ENCODE results near the gene HS6ST3.

HS6ST3 gene

GRCh38 chr13:96449920-96450319 lies 360.0 kb downstream of the HS6ST3 start:
- ChIA-PET POLR2A (no interaction called here), CTCF (no interaction called here)
- no peak for DNase-seq (ENCODE audit: extremely low spot score)
- no peak for TF ChIP-seq CTCF (IDR thresholded peaks at IDR 0.05; ENCODE audit: control extremely low read depth, extremely low read depth, low read depth, missing control alignments)

- ChIA-PET POLR2A (no interaction called here), CTCF (interaction anchor here (1.5 kb wide), 1 partner anchor 8 kb away, joined by 4 read pairs; no protein-coding TSS in a partner anchor)
- no peak for DNase-seq (ENCODE audit: extremely low spot score)
- TF ChIP-seq CTCF (IDR thresholded peaks at IDR 0.05; ENCODE audit: control extremely low read depth, extremely low read depth, low read depth, missing control alignments): no peak
Measured at GRCh38 chr13:96450326-96451020, 360.6 kb downstream of the HS6ST3 start.

- no peak for TF ChIP-seq CTCF (IDR thresholded peaks at IDR 0.05; ENCODE audit: control extremely low read depth, extremely low read depth, low read depth, missing control alignments)
- ChIA-PET CTCF (interaction anchor here (0.6 kb wide), 1 partner anchor 62 kb away, joined by 3 read pairs; no protein-coding TSS in a partner anchor), POLR2A (no interaction called here)
- DNase-seq (ENCODE audit: extremely low spot score): no peak
Measured at GRCh38 chr13:96454466-96454865, 364.6 kb downstream of the HS6ST3 start.

GRCh38 chr13:96460609-96461008 lies 370.7 kb downstream of the HS6ST3 start:
- DNase-seq (ENCODE audit: extremely low spot score): no peak
- CTCF ChIA-PET: interaction anchor here (0.9 to 2.1 kb wide), 4 partner anchors 8 to 15 kb away, joined by 3 to 9 read pairs (median 4); no protein-coding TSS in a partner anchor

GRCh38 chr13:96473526-96474180 lies 383.7 kb downstream of the HS6ST3 start:
- ChIA-PET POLR2A (no interaction called here), CTCF (no interaction called here)
- TF ChIP-seq CTCF (IDR thresholded peaks at IDR 0.05; ENCODE audit: control extremely low read depth, extremely low read depth, low read depth, missing control alignments): no peak
- no peak for DNase-seq (ENCODE audit: extremely low spot score)

More at GRCh38 chr13:96460609-96461008, 370.7 kb downstream of the HS6ST3 start:
- POLR2A ChIA-PET: no interaction called here
- no peak for TF ChIP-seq CTCF (IDR thresholded peaks at IDR 0.05; ENCODE audit: control extremely low read depth, extremely low read depth, low read depth, missing control alignments)

- CTCF ChIA-PET: no interaction called here
- POLR2A ChIA-PET: no interaction called here
- TF ChIP-seq CTCF (IDR thresholded peaks at IDR 0.05; ENCODE audit: control extremely low read depth, extremely low read depth, low read depth, missing control alignments): no peak
- DNase-seq (ENCODE audit: extremely low spot score): no peak
Measured at GRCh38 chr13:96474181-96474557, 384.3 kb downstream of the HS6ST3 start.

Data from GM10248 (cell line).